Stimulated activated CD4-positive, alpha-beta T cell treated with anti-CD3 and anti-CD28 coated beads, Interleukin-2, amount 100 ng/mL, for 48 hours (primary cell): ENCODE data around the gene FLYWCH2.

Source experiments
- DNase-seq, 2 donors: peaks; one replicate each; pipeline ENCODE4 v3.0.0-alpha.2; 2020

FLYWCH2 gene

GRCh38 chr16:2946649-2947048 lies 63.6 kb downstream of the FLYWCH2 start:
- no peak for DNase-seq
